ENCODE results near the gene LIPC. TPM values are rescaled to one million over a fixed set of nuclear protein-coding genes. Genes with fewer than 3 reads are reported as not detected.

The LIPC gene
- polyA plus RNA-seq, 1 of the 3 experiments (the other 2 are of a cell fraction) = not detected

DNA sequence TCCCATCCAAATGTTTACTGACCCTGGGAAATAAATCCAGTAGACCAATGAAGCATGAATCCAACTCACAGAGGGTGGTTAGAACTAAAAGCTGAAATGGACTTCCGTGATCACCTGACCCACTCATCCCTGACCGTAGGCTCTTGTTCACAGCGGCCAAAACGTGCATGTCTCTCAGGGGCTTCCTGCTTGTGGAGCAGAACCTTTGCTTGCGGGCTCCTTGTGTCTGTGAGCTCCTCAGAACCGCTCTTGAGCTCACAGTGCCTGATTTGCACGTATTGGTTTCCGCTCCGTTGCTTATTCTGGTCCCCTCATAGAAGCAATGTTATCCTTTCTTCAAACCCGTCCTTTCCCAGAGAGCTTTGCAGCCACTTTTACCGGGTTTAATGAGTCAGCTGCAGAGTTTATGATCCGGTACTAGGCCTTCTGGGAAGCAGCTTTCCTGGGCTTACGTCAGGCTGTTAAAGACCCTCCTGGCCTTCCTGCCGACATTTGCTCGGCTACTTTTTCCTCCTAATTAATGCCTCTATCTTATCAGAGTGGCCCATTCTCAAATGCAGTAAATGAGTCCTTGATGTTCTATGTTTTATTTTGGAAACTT is 35.4 kb downstream of the LIPC start:
- H3K27ac ChIP-seq (ENCODE audit: low read depth in 2 of 2, low read length in 1 of 2) = no peak overlapping the region
- H3K4me2 ChIP-seq = no peak overlapping the region
- TF ChIP-seq NFIC (IDR thresholded peaks at IDR 0.05; ENCODE audit: borderline replicate concordance) (no peak), POLR2AphosphoS5 (IDR thresholded peaks at IDR 0.05; ENCODE audit: low read depth, low read length) (no peak), FOXJ3 (CRISPR knock-in tag; IDR thresholded peaks at IDR 0.05) (no peak), CHD2 (IDR thresholded peaks at IDR 0.05; ENCODE audit: low read length, partially characterized antibody) (no peak), TAF1 (IDR thresholded peaks at IDR 0.05; ENCODE audit: borderline replicate concordance, low read depth, low read length) (no peak), NRF1 (IDR thresholded peaks at IDR 0.05; ENCODE audit: low read depth, low read length) (no peak), EP300 (IDR thresholded peaks at IDR 0.05; ENCODE audit: borderline replicate concordance in 1 of 2, low read depth in 1 of 2, low read length in 1 of 2) (no peak), TCF12 (IDR thresholded peaks at IDR 0.05) (no peak)
- TF ChIP-seq, protein P1, sequence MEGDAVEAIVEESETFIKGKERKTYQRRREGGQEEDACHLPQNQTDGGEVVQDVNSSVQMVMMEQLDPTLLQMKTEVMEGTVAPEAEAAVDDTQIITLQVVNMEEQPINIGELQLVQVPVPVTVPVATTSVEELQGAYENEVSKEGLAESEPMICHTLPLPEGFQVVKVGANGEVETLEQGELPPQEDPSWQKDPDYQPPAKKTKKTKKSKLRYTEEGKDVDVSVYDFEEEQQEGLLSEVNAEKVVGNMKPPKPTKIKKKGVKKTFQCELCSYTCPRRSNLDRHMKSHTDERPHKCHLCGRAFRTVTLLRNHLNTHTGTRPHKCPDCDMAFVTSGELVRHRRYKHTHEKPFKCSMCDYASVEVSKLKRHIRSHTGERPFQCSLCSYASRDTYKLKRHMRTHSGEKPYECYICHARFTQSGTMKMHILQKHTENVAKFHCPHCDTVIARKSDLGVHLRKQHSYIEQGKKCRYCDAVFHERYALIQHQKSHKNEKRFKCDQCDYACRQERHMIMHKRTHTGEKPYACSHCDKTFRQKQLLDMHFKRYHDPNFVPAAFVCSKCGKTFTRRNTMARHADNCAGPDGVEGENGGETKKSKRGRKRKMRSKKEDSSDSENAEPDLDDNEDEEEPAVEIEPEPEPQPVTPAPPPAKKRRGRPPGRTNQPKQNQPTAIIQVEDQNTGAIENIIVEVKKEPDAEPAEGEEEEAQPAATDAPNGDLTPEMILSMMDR (IDR thresholded peaks at IDR 0.05) = no peak
- POLR2A ChIA-PET = no interaction called here
- DNase-seq = no peak
- no peaks in the 10 kb centered on the region for H3K27me3 ChIP-seq (ENCODE audit: insufficient read depth)
- H3K9me2 ChIP-seq = no peaks in the 10 kb centered on the region
- CTCF ChIA-PET = no interaction called here
- no peaks in the 10 kb centered on the region for H3K36me3 ChIP-seq (replicated peaks in 1 of 2; ENCODE audit: control insufficient read depth in 1 of 2, insufficient read depth in 2 of 2, low read length in 1 of 2)
- no peaks in the 10 kb centered on the region for H3F3A ChIP-seq (replicated peaks; ENCODE audit: insufficient read depth)
- H3K79me2 ChIP-seq (ENCODE audit: insufficient read depth) = no peaks in the 10 kb centered on the region
- H3K4me1 ChIP-seq (ENCODE audit: control insufficient read depth in 1 of 2, insufficient read depth in 2 of 2, low read depth in 1 of 2, low read length in 1 of 2) = peaks cover 0 to 14% of the 10 kb centered on the region in 2 experiments; a peak in 1 of 4 replicates
- no peaks in the 10 kb centered on the region for H3K9me3 ChIP-seq
- WGBS (ENCODE audit: low lambda C conversion rate) = 88% methylated on average over 15 of the region's 15 CpGs
- no peak overlapping the region for H2AFZ ChIP-seq (ENCODE audit: low read depth)
- no peaks in the 10 kb centered on the region for H4K20me1 ChIP-seq (ENCODE audit: insufficient read depth)
- H3K9ac ChIP-seq = no peak overlapping the region
- no peak overlapping the region for H3K4me3 ChIP-seq (ENCODE audit: low read depth in 2 of 2, low read length in 1 of 2)

DNA sequence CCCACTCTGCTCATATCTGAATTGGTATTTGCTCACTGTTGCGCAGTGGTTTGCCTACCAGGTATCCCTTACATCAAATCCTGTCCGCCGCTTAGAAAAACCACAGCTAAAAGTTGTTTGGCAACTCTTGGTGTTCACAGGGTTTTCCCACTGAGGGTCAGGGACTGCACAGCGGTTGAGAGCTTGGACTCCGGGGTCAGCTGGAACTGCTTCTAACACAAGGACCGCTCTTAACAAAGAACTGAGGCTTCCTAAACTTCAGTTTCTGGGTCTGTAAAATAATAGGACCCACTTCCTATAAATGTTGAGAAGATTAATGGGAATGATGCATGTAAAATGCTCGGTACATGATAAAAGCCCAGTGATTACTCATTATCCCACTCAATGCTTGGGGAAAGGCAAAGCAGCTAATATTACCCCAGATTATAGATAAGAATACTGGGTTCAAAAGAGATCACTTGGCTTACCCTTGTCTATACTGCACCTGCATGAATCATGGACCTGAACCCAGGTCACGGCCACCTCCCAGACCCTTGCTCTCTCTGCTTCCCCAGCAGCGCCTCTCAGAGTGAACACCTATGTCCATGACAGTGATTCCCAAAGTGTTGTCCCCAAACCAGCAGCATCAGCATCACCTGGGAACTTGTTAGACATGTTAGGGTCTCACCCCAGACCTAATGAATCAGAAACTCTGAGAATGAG is 36.1 kb downstream of the LIPC start:
- POLR2A ChIA-PET = no interaction called here
- H3F3A ChIP-seq (replicated peaks; ENCODE audit: insufficient read depth) = no peaks in the 10 kb centered on the region
- H3K4me2 ChIP-seq = no peak overlapping the region
- H3K79me2 ChIP-seq (ENCODE audit: insufficient read depth) = no peaks in the 10 kb centered on the region
- no peak overlapping the region for H3K4me3 ChIP-seq (ENCODE audit: low read depth in 2 of 2, low read length in 1 of 2)
- H4K20me1 ChIP-seq (ENCODE audit: insufficient read depth) = no peaks in the 10 kb centered on the region
- no peaks in the 10 kb centered on the region for H3K27me3 ChIP-seq (ENCODE audit: insufficient read depth)
- no peak for DNase-seq
- H3K9me2 ChIP-seq = no peaks in the 10 kb centered on the region
- H3K27ac ChIP-seq (ENCODE audit: low read depth in 2 of 2, low read length in 1 of 2) = no peak overlapping the region
- 97% methylated on average over 8 of the region's 9 CpGs for WGBS (ENCODE audit: low lambda C conversion rate)
- H3K9me3 ChIP-seq = no peaks in the 10 kb centered on the region
- CTCF ChIA-PET = no interaction called here
- H3K4me1 ChIP-seq (ENCODE audit: control insufficient read depth in 1 of 2, insufficient read depth in 2 of 2, low read depth in 1 of 2, low read length in 1 of 2) = peaks cover 0 to 17% of the 10 kb centered on the region in 2 experiments; a peak in 2 of 4 replicates
- H3K9ac ChIP-seq = no peak overlapping the region
- no peaks in the 10 kb centered on the region for H3K36me3 ChIP-seq (replicated peaks in 1 of 2; ENCODE audit: control insufficient read depth in 1 of 2, insufficient read depth in 2 of 2, low read length in 1 of 2)
- no peak overlapping the region for H2AFZ ChIP-seq (ENCODE audit: low read depth)
- no peak for TF ChIP-seq TCF12 (IDR thresholded peaks at IDR 0.05)
- no peak for TF ChIP-seq SIN3A (IDR thresholded peaks at IDR 0.05; ENCODE audit: borderline replicate concordance, low read depth, low read length)
- TF ChIP-seq RFX5 (IDR thresholded peaks at IDR 0.05; ENCODE audit: low read length) = no peak
- TF ChIP-seq, protein P1 (IDR thresholded peaks at IDR 0.05) = no peak
- no peak for TF ChIP-seq EZH2phosphoT487 (IDR thresholded peaks at IDR 0.05; ENCODE audit: borderline replicate concordance, low read depth)
- TF ChIP-seq GATA2 (CRISPR knock-in tag; IDR thresholded peaks at IDR 0.05) = no peak
- TF ChIP-seq RAD21 (IDR thresholded peaks at IDR 0.05; ENCODE audit: low read length) = no peak
- TF ChIP-seq ELF1 (IDR thresholded peaks at IDR 0.05) = no peak
- no peak for TF ChIP-seq CHD2 (IDR thresholded peaks at IDR 0.05; ENCODE audit: low read length, partially characterized antibody)
- TF ChIP-seq, protein P2, sequence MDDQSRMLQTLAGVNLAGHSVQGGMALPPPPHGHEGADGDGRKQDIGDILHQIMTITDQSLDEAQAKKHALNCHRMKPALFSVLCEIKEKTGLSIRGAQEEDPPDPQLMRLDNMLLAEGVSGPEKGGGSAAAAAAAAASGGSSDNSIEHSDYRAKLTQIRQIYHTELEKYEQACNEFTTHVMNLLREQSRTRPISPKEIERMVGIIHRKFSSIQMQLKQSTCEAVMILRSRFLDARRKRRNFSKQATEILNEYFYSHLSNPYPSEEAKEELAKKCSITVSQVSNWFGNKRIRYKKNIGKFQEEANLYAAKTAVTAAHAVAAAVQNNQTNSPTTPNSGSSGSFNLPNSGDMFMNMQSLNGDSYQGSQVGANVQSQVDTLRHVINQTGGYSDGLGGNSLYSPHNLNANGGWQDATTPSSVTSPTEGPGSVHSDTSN (IDR thresholded peaks at IDR 0.05) = no peak
- TF ChIP-seq MEF2A (IDR thresholded peaks at IDR 0.05; ENCODE audit: borderline replicate concordance, low read depth) = no peak
- TF ChIP-seq, protein P3, sequence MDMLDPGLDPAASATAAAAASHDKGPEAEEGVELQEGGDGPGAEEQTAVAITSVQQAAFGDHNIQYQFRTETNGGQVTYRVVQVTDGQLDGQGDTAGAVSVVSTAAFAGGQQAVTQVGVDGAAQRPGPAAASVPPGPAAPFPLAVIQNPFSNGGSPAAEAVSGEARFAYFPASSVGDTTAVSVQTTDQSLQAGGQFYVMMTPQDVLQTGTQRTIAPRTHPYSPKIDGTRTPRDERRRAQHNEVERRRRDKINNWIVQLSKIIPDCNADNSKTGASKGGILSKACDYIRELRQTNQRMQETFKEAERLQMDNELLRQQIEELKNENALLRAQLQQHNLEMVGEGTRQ (IDR thresholded peaks at IDR 0.05; ENCODE audit: borderline replicate concordance, low read depth, low read length) = no peak
- TF ChIP-seq GABPA (IDR thresholded peaks at IDR 0.05; ENCODE audit: low read depth) = no peak
- no peak for TF ChIP-seq FOSL2 (IDR thresholded peaks at IDR 0.05; ENCODE audit: borderline replicate concordance, low read depth)
- TF ChIP-seq, protein P4, sequence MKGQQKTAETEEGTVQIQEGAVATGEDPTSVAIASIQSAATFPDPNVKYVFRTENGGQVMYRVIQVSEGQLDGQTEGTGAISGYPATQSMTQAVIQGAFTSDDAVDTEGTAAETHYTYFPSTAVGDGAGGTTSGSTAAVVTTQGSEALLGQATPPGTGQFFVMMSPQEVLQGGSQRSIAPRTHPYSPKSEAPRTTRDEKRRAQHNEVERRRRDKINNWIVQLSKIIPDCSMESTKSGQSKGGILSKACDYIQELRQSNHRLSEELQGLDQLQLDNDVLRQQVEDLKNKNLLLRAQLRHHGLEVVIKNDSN (IDR thresholded peaks at IDR 0.05; ENCODE audit: borderline replicate concordance, low read depth) = no peak
